ENCODE results near the gene SIAH1. TPM values are rescaled to one million over a fixed set of nuclear protein-coding genes. Genes with fewer than 3 reads are reported as not detected.

The SIAH1 gene
- 40.3 and 45.5 TPM in 2 replicates for total RNA-seq
- polyA plus RNA-seq = 38.8 and 39.2 TPM in 2 replicates

- peak within 1 kb of the TSS; percentile 91 for H3K4me3 ChIP-seq
- no peaks in the 10 kb centered on the region for H3K36me3 ChIP-seq (replicated peaks; ENCODE audit: insufficient read depth, low read depth)
- peak; percentile 95 for DNase-seq (ENCODE audit: low spot score)
- no peaks in the 10 kb centered on the region for H3K9me3 ChIP-seq (ENCODE audit: low read depth)
- H3K79me2 ChIP-seq = peaks cover 38% of the 10 kb centered on the region
- WGBS (ENCODE audit: low lambda C conversion rate, missing lambda C conversion rate) = 2% methylated on average over 20 of the region's 105 CpGs
- H3K4me1 ChIP-seq (ENCODE audit: insufficient read depth) = peaks cover 9% of the 10 kb centered on the region
- H3K9me2 ChIP-seq (replicated peaks; ENCODE audit: insufficient read depth) = no peaks in the 10 kb centered on the region
- peak within 1 kb of the TSS; percentile 88 for H3K4me2 ChIP-seq
- TF ChIP-seq EZH2phosphoT487 (IDR thresholded peaks at IDR 0.05; ENCODE audit: low read depth, severe bottlenecking, unreplicated experiment) = no peak
- no peak for TF ChIP-seq CTCF (IDR thresholded peaks at IDR 0.05; ENCODE audit: poor library complexity)
- TF ChIP-seq EZH2 (IDR thresholded peaks at IDR 0.05; ENCODE audit: borderline replicate concordance) = no peak
- H3K27ac ChIP-seq = peak within 1 kb of the TSS; percentile 100
- H4K20me1 ChIP-seq (ENCODE audit: insufficient read depth, poor library complexity, severe bottlenecking) = peaks cover 33% of the 10 kb centered on the region
- H3K27me3 ChIP-seq = no peaks in the 10 kb centered on the region
- H2AFZ ChIP-seq = peak within 1 kb of the TSS; percentile 98
Observed at GRCh38 chr16:48385253-48386150, at the start of gene SIAH1. Gene SIAH1, minus strand, starts transcription at chr16:48385413. Its CDS starts 22,985 bp downstream, at chr16:48362428.

- 50% methylated on average over 4 of the region's 4 CpGs for WGBS (ENCODE audit: low lambda C conversion rate, missing lambda C conversion rate)
- DNase-seq (ENCODE audit: low spot score) = peak; percentile 41
- peak overlapping the region; percentile 41 for H2AFZ ChIP-seq
- H3K4me3 ChIP-seq = no peak overlapping the region
- TF ChIP-seq EZH2 (IDR thresholded peaks at IDR 0.05; ENCODE audit: borderline replicate concordance) (no peak), EZH2phosphoT487 (IDR thresholded peaks at IDR 0.05; ENCODE audit: low read depth, severe bottlenecking, unreplicated experiment) (no peak), CTCF (IDR thresholded peaks at IDR 0.05; ENCODE audit: poor library complexity) (no peak)
- H3K79me2 ChIP-seq = no peaks in the 10 kb centered on the region
- H3K9me3 ChIP-seq (ENCODE audit: low read depth) = no peaks in the 10 kb centered on the region
- no peaks in the 10 kb centered on the region for H3K27me3 ChIP-seq
- peak overlapping the region; percentile 25 for H3K4me2 ChIP-seq
- no peaks in the 10 kb centered on the region for H4K20me1 ChIP-seq (ENCODE audit: insufficient read depth, poor library complexity, severe bottlenecking)
- no peaks in the 10 kb centered on the region for H3K36me3 ChIP-seq (replicated peaks; ENCODE audit: insufficient read depth, low read depth)
- no peaks in the 10 kb centered on the region for H3K9me2 ChIP-seq (replicated peaks; ENCODE audit: insufficient read depth)
- H3K4me1 ChIP-seq (ENCODE audit: insufficient read depth) = peaks cover 16% of the 10 kb centered on the region
- H3K27ac ChIP-seq = peak overlapping the region; percentile 92
Observed at GRCh38 chr16:48434653-48435317, 49.6 kb upstream of the SIAH1 start.

- Histone ChIP-seq H3K4me2 (no peak overlapping the region), H3K27me3 (no peaks in the 10 kb centered on the region), H3K9me3 (ENCODE audit: low read depth) (no peaks in the 10 kb centered on the region), H2AFZ (no peak overlapping the region), H3K79me2 (no peaks in the 10 kb centered on the region), H3K4me1 (ENCODE audit: insufficient read depth) (peaks cover 16% of the 10 kb centered on the region), H3K4me3 (no peak overlapping the region), H3K27ac (peak overlapping the region; percentile 92), H3K9me2 (replicated peaks; ENCODE audit: insufficient read depth) (no peaks in the 10 kb centered on the region), H3K36me3 (replicated peaks; ENCODE audit: insufficient read depth, low read depth) (no peaks in the 10 kb centered on the region), H4K20me1 (ENCODE audit: insufficient read depth, poor library complexity, severe bottlenecking) (no peaks in the 10 kb centered on the region)
- no peak for TF ChIP-seq CTCF (IDR thresholded peaks at IDR 0.05; ENCODE audit: poor library complexity)
- TF ChIP-seq EZH2phosphoT487 (IDR thresholded peaks at IDR 0.05; ENCODE audit: low read depth, severe bottlenecking, unreplicated experiment) = no peak
- no peak for TF ChIP-seq EZH2 (IDR thresholded peaks at IDR 0.05; ENCODE audit: borderline replicate concordance)
- DNase-seq (ENCODE audit: low spot score) = no peak
- 90% methylated on average over 5 of the region's 5 CpGs for WGBS (ENCODE audit: low lambda C conversion rate, missing lambda C conversion rate)
Observed at GRCh38 chr16:48433850-48434530, 48.8 kb upstream of the SIAH1 start.

Data from hepatocyte (in vitro differentiated cells).